DMS153 treated with DMSO at 0.1 percent for 48 hours (cell line): Measurements from ENCODE around the gene SLC50A1.

Source experiments
- DNase-seq: peaks from one replicate; lab custom pipeline; 2025; ENCODE audit not compliant: unreplicated experiment; lab: John Stamatoyannopoulos, UW

Gene SLC50A1

GRCh38 chr1:155182052-155182550 is 46.4 kb downstream of the SLC50A1 start:
- no peak for DNase-seq

GRCh38 chr1:155183775-155184221 is 48.1 kb downstream of the SLC50A1 start:
- no peak for DNase-seq

- DNase-seq, result no peak
These were observed 48.7 kb downstream of the SLC50A1 start for GRCh38 chr1:155184351-155184811.

GRCh38 chr1:155184835-155185782 is 49.5 kb downstream of the SLC50A1 start:
- DNase-seq, result no peak

- no peak for DNase-seq
These were observed 50.1 kb downstream of the SLC50A1 start for GRCh38 chr1:155185783-155186066.

GRCh38 chr1:155186067-155186793 is 50.6 kb downstream of the SLC50A1 start:
- DNase-seq, result peak; percentile 38

GRCh38 chr1:155186794-155187455 is 51.3 kb downstream of the SLC50A1 start:
- DNase-seq, result no peak

- no peak for DNase-seq
These were observed 51.8 kb downstream of the SLC50A1 start for GRCh38 chr1:155187456-155187891.

- no peak for DNase-seq
These were observed 52.6 kb downstream of the SLC50A1 start for GRCh38 chr1:155188268-155188667.
